M059J (cell line): Measurements from ENCODE around the gene QRFPR. TPM values are rescaled to one million over a fixed set of nuclear protein-coding genes. Genes with fewer than 3 reads are reported as not detected.

Experiments used
- total RNA-seq: library from RNA; depleted of rRNA; stranded (reverse); fragments of >200 nt; shearing (Covaris generic); gene quantifications from 2 replicates; pipeline ENCODE4 v1.2.3, GENCODE V29; 2014; rRNA removed

QRFPR gene
- total RNA-seq, 1 experiment from 2014 or later, result not detected

Other genes starting within 250 kb of the QRFPR start
- 0.10 TPM in 1 of 2 replicates, not detected in the other for gene TNIP3, start 216.7 kb downstream of the QRFPR start, total RNA-seq